Measurements from ENCODE around the gene CPNE2. TPM values are rescaled to one million over a fixed set of nuclear protein-coding genes. Genes with fewer than 3 reads are reported as not detected.
A peak's percentile ranks its signal among the peaks of the same experiment; 100 is the strongest.
"Not testable (repeated sequence)": the region's sequence is repeated elsewhere in the genome, so short reads cannot be mapped to it uniquely, and the experiment has no call there.

CPNE2 gene
- total RNA-seq, 1 donor from 2014 or later = 41.5 TPM

DNA sequence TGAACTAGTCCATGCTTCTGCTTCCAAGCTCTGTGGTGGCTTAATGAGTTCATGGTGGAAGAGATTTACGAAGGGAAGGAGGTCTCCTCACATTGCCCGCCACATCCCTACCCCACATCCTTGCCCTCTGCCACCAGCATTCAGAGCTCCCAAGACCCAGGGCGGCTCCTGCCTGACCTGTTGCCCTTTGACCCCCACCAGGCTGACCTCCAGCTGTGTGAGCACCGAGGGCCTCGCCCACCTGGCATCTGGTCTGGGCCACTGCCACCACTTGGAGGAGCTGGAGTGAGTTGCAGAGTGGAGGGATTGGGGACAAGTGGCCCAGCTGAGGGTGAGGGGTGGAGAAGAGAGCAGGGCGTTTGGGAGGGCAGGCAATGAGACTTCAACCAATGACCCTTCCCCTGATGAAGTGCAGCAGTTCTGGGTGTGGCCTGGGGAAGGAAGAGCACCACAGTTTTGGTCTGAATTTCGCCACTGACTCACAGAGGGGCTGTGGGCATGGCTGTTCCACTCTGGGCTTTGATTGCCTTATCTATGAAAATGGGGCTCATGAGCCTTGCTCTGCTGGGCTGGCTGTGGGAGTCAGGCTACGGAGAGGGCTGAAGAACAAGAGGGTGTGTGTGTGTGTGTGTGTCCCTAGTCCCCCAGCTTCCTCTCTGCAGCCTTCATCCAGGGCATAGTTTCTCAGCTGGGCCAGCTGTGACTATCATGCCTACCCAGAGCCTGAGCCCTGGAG is 22.6 kb upstream of the CPNE2 start:
- DNase-seq (ENCODE audit: low read depth in 2 of 2) = no peak

DNA sequence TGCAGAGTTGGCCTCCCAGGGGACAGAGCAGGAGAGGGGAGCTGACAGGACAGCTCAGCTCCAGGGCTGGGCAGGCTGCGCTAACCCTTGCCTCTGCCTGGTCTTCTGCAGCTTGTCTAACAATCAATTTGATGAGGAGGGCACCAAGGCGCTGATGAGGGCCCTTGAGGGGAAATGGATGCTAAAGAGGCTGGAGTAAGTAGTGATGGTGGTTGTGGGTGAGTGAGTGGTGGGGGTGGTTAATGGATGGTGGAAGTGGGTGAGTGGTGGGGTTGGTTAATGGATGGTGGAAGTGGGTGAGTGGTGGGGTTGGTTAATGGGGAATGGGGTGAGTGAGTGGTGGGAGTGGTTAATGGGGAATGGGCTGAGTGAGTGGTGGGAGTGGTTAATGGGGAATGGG is 22.0 kb upstream of the CPNE2 start:
- DNase-seq (ENCODE audit: low read depth in 2 of 2) = no peak

DNA sequence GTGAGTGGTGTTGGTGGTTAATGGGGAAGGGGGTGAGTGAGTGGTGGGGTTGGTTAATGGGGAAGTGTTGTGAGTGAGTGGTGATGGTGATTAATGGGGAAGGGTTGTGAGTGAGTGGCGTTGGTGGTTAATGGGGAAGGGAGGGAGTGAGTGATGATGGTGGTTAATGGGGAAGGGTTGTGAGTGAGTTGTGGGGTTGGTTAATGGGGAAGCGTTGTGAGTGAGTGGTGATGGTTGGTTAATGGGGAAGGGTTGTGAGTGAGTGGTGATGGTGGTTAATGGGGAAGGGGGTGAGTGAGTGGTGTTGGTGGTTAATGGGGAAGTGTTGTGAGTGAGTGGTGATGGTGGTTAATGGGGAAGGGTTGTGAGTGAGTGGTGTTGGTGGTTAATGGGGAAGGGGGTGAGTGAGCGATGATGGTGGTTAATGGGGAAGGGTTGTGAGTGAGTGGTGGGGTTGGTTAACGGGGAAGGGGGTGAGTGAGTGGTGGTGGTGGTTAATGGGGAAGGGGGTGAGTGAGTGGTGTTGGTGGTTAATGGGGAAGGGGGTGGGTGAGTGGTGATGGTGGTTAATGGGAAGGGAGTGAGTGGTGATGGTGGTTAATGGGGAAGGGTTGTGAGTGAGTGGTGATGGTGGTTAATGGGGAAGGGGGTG is 21.2 kb upstream of the CPNE2 start:
- DNase-seq (ENCODE audit: low read depth in 2 of 2) = not testable (repeated sequence)

DNA sequence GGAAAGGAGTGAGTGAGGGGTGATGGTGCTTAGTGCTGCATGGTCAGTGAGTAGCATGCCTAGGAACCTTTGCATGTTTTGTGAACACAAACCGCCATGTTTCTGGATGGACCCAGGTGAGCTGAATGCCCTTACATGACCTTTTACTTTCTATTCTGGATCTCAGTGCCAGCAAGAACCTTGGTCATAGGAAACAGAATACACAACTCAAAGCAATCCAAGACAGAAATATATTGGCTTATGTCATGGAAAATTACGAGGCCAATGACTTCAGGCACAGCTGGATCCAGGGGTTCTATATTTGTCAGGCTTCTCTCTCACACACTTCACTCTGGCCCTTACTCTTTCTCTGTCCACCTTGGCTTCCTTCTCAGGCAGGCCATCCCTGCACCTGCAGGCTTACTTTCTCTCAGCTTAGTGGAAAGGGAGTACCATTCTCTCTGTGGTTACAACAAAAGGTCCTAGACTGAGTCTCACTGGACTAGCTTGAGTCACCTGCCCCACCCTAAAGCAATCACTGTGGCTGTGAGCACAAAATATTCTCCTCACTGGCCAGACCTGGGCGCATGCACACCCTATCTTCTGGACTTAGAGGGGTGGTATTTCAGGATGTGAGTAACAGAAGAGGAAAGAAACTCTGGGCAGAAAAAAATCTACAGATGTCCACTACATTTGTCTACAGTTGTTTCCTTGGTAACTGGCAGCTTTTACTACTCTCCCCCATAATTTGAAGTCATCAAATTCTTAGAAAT is 20.4 kb upstream of the CPNE2 start:
- DNase-seq (ENCODE audit: low read depth in 2 of 2) = peak; percentile 14 to 87

DNA sequence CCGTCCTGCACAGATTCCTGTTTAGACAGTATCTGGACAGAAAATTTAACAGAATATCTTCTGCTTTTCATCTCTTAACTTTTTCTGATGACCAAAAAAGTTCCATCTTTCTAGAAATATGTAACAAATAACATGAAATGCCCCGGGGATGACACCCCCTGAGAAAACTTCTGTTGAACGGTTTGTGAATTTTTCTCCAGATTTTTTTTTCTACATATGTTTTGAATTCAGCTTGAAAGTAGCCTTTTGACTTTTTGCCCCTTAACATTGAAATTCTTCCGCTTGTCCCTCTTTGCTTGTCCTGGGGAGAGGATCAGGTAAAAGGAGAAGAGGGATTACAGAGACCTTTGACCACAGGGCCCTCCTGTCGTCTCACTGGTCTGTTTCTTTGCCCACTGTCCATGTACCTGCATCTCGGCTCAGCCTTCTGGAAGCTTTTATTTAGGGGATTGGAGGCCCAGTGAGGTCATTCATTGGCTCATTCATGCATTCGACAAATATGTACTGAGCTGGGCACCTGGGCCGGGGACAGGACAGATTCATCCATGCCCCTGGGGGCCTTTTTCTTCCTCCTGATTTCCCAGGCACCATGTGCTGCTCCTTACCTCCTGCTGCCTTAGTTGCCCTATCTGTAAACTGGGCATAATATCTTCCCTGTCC is 19.6 kb upstream of the CPNE2 start:
- no peak for DNase-seq (ENCODE audit: low read depth in 2 of 2)

DNA sequence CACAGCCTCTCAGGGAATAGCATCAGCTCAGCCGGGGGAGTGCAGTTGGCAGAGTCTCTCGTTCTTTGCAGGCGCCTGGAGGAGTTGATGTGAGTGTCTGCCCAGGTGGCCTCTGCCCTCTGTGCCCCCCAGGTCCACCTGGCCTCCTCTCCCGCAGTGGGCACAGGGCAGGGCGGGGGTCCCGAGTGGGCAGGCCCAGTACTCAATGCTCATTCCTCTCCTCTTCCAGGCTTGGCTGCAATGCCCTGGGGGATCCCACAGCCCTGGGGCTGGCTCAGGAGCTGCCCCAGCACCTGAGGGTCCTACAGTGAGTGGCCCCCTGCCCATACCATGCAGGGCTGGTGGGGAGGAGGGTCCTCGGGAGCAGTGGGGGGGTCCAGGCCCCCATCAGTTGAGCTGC is 14.7 kb upstream of the CPNE2 start:
- no peak for DNase-seq (ENCODE audit: low read depth in 2 of 2)

DNA sequence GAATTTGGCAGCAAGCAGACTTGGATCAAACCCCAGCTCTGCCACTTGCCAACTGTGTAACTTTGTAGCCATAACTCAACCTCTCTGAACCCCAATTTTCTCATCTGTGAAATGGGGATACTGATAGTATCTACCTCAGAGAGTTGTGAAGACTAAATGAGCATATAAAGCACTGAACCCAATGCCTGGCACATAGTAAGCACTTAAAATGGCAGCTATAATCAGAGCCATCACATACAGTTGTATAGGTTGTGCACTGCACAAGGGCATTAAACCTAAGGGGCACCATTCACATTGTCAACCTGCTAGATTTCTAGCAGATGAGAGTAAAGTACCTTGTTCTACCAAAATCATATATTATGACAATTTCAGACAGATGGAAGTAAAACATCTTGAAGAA is 10.6 kb upstream of the CPNE2 start:
- DNase-seq (ENCODE audit: low read depth in 2 of 2) = no peak

DNA sequence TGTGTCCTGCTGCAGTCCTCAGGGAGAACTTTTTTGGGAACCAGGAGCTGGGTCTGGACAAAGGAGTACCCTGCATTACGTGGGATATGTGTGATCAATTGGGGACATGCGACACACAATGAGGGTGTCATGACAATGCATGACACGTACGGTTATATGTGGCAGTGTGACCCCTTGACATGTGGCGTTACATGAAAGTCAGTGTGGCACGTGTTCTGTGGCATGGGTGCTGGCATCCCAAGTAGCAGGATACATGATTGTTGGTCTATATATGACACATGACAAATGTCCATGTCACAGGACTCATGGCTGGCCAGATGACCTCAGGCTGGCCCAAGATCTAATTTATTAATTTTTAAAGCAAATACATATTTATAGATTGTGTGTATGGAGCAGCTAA is 9.7 kb upstream of the CPNE2 start:
- no peak for DNase-seq (ENCODE audit: low read depth in 2 of 2)

DNA sequence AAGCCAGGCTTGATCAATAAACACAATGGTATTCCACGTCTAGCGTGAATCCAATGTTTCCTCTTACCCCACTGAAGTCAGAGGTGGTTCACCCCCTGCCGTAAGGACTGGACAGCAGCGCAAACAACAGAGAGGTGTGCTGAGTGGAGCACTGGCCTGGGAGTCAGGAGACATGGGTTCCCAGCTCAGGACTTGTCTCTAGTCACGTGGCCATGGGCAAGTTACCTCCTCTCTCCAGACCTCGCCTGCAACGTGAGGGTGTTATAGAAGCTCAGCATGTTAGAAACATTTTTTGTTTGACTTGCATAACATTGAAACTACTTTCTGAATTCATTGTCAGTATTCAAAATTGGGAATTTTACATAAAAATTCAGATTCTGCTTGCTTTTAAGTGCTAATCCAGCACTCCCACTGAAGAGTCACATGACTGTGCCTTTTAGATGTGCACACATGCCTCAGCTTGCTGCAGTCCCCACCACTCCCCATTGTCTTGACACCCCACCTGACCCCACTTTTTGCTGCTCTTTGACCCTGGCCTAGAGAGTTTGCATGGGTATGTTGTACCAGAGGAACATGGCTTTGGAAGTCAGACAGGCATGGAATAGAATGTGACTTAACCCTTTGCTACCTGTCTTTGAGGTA is 8.8 kb upstream of the CPNE2 start:
- DNase-seq (ENCODE audit: low read depth in 2 of 2) = no peak

DNA sequence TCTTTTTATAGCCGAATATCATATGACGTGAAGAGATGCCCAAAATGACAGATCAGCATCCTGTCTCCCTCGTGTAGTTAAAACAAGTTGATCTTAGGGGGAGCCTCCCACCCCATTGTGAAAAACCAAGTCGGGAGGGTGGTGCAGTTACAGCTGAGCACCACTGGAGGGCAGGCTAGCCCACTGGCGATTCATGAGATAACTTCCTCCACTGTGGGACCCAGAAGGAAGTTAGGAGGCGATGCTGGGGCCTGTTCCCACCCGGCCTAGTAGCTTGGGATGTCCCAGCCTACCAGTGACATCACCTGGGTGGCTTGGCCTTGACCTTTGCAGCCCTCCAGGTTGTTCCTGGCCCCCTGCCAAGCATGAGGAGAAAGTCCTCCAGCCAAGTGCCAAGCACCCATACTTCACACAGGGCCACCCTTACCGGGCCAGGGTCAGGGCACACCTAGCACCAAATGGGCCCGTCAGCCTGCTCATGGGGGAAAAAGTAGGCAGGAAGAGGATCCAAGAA is 8.1 kb upstream of the CPNE2 start:
- DNase-seq (ENCODE audit: low read depth in 2 of 2) = peak; percentile 75 to 82

DNA sequence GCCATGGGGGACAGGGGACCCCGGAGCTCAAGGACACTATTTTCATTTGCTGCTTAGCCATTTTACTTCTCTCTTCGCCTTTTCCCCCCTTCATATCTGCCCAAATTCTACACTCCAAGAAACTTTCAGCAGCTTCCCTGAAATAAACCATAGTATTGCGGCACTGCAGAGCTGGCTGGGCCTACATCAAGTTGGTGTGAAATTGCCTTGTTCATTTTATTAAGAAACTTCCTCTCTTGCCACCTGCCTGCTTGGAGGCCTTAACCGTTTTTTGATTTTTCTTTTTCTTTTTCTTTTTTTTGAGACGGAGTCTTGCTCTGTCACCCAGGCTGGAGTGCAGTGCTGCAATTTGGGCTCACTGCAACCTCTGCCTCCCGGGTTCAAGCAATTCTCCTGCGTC is 7.4 kb upstream of the CPNE2 start:
- no peak for DNase-seq (ENCODE audit: low read depth in 2 of 2)

DNA sequence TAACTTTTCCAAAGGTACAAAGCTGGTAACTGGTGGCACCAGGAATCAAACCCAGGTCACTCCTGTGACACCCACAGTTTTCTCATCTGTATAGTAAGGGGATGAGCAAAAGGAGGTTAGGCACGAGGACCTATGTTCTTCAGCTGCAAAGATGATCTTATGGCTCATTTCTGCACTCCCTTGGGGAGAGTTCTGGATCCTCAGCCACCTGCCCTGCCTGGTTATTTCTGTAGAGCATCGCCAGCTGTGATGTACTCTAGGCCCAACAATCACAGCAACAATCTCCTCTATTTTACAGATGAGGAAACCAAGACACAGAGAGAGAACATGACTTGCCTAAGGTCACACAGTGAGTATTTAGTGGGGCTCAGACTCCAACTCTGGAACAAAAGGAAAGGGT is 5.4 kb upstream of the CPNE2 start:
- no peak for DNase-seq (ENCODE audit: low read depth in 2 of 2)

DNA sequence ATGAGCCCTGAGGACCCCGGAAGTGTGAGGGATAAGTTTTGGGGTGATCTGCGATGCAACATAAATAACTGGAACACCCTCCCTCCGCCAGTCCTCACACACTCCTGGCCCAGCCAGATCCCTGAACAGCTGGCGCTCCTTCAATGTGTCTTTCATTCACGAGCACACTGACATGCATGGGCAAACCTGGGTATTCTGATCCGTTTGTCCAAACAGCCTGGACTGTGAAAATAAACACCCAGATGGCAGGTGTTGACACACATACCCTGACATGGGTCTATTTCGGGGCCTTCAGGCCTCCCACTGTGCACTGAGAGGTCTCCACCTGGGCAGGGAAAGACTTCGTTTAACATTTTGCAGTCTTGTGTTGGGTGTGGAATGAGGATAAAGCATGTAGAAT is 3.0 kb upstream of the CPNE2 start:
- DNase-seq (ENCODE audit: low read depth in 2 of 2) = no peak

DNA sequence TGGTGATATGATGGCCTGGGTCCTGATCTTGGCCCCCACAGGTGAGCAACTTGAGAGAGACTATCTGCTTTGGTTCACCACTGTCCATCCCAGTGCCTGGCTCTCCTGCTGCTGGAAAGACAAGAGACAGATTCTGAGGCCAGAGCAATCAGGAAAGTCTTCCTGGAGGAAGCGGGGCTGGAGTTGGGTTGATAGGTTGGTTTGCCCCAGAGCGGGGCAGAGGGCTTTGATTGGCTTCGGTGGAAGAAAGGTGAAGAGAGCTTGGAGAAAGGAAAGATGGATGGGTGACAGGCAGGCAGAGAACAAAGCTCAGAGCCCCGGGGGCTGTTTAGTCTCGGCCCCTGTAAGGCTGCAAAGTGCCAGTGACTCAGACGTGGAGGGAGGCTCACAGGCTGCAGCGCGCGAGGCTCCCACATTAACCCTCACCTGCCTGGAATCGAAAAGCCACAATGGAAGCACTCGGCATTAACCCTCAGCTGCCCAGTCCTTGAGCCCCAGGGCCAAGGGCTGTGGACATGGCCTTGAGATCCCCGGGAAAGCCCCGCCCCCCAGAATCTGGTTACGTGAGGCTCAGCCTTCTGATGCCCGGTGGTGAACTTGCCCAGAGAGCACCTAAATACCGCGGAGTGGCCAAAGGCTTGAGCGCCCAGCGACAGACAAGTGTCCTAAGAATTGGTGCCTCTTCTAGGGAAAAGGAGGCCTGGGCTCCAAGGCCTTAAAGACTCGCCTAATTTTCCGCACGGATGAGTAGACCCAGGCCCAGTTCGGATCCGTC is 996 bp upstream of the CPNE2 start:
- peak; percentile 26 to 53 for DNase-seq (ENCODE audit: low read depth in 2 of 2)

DNA sequence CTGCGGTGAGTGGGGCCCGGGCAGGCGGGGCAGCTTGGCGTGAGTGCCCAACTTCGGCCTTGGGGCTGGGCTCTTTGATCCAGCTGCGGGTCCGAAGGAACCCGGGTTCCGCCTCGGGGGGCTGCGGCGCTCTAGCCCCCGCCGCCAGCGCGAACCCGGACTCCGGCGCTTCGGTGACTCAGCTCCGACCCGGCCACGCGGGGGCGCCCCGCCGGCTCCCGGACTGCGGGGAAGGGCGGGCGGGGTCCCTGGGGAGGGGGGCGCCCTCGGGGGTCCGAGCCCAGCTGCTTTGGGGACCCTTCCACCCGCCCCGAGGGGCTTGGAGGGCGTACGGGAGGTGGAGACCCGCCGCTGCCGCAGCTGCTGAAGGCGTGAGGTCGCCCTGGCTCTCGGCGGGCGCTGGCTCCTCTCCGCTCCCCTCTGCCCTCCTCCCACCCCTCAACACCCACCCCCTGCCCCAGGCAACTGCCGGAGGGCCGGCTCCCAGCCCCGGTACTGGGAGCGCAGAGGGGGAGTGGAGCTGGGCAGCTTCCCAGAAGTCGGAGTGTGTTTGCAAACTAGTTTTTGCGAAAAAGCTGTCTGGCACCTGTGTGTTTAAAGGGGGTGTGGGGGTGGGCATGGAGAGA is 516 bp downstream of the CPNE2 start:
- DNase-seq (ENCODE audit: low read depth in 2 of 2) = peak; percentile 39 to 58

DNA sequence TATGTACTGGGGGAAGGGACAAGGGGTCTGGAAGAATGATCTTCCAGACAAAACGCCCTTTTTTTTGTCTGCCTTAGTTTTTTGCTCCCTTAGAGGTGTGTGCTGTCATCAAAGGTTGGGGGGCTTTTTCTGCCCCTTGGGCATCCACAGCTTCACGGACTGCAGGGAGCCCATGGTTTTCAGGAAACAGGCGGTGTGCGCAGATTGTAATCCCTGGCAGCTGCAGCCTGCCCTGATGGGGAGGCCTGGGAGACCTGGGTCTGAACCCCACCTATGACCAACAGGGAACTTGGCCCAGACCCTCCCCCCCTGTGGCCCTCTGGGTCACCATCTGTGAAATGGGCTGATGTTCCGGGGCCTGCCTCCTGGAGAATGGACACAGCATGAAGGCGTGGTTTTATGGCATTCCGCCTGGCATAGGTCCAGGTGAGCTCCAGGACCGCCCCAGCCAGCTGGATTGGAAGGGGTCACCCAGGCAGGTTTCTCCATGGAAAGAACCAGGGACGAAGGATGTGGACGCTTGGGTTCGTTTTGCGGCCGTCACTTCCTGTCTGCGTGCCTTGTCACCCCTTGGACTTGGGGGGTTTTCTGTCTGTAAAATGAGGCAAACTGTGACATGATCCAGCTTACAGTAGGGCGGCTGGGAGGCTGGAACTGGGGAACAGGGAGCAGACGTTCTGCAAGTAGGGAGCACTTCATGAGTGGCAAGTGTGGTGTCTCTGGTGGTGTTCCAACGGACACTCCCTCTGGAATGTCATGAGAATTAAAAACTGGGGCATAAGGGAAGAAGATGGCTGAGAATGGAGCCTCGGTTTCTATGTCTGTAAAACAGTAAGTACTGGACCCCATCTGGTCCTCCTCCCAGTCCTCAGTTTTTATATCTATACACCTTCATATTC is 1.5 kb downstream of the CPNE2 start:
- DNase-seq (ENCODE audit: low read depth in 2 of 2) = peak; percentile 34 to 58

DNA sequence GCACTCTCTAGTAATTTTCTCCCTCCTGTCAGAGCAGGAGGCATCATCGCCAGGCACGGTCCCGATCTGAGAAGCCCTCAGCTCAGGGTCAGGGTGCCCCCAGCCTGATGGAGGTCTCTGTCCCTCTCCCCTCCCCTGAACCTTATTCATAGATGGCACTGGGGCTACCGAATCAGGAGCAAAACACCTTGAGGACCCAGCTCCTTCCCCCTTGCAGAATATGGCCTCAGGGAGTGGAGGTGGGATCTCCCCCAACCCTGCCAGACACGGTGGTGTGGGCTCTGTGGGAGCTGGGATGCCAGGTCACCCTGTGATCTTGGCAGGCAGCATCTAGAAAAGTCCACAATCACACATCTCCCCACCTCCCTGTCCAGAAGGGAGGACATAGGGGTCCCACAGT is 2.5 kb downstream of the CPNE2 start:
- DNase-seq (ENCODE audit: low read depth in 2 of 2) = no peak

DNA sequence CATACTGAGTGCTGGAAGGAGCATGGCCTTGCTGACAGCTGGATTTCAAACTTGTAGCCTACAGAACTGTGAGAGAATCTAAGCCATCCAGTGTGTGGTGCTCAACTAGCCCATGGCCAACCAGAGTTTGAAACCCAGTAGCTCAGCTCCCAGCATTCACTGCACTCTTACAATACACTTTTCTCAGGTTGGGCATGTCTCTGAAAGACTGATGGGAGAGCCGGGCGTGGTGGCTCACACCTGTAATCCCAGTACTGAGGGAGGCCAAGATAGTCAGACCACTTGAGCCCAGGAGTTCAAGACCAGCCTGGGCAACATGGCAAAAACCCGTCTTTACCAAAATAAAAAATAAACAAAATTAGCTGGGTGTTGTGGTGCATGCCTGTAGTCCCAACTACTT is 3.8 kb downstream of the CPNE2 start:
- no peak for DNase-seq (ENCODE audit: low read depth in 2 of 2)

DNA sequence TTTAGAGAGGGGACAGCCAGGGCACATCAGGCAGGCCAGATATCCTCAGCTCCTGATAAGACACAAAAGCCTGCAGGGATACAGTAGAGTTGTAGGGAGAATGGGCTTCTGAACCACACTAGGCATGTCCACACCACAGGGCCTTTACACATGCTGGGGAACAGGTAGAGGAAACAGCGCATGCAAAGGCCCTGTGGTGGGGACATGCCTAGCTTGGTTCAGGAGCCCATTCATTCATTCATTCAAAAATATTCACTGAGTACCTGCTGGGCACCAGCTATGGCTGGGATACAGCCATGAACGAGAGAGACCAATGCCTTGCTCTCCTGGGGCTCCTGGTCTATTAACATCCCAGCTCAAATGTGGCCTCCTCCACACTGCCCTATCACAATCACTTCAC is 4.4 kb downstream of the CPNE2 start:
- no peak for DNase-seq (ENCODE audit: low read depth in 2 of 2)
